ENCODE results near the gene SORCS2.

Gene SORCS2

DNA sequence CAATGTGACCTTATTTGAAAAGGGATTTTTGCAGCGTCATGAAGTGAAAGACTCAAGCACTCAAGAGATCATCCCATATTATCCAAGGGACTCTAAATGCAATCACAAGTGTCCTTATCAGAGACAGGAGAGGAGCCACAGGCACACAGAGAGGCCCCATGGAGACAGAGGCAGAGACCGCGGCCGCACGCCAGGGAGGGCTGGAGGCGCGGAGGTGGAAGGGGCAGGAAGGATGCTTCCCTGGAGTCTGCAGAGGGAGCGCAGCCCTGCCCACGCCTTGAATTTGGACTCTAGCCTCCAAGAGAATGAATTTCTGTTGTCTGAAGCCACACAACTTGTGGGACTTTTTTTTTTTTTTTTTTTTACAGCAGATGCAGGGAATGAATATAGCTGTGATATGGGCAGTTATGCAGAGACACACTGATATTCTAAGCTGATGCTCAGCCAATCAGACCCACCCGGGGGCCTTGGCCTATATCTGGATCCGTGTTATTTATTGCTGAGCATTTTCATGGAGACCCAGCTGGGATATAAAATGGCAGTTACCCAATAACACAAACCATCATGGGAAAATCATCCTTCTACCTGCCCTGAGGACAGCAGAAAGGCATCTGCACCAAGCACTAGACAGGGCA lies 487.2 kb downstream of the SORCS2 start:
- no peak overlapping the region for H2BK120ac ChIP-seq (ENCODE audit: insufficient read depth, low read length, poor library complexity)
- H2AK5ac ChIP-seq (ENCODE audit: low read length) = no peak overlapping the region
- H4K8ac ChIP-seq (ENCODE audit: low read depth, low read length) = no peak overlapping the region
- H2AFZ ChIP-seq (ENCODE audit: insufficient read depth, low read length, poor library complexity) = no peak overlapping the region
- H3K14ac ChIP-seq (ENCODE audit: low read length) = no peak overlapping the region
- H3K79me1 ChIP-seq (ENCODE audit: low read length) = no peaks in the 10 kb centered on the region
- H3K9ac ChIP-seq (ENCODE audit: low read length) = no peak overlapping the region
- H3K36me3 ChIP-seq (ENCODE audit: control insufficient read depth in 1 of 2, insufficient read depth in 2 of 2, low read length in 2 of 2) = no peaks in the 10 kb centered on the region
- no peak for DNase-seq
- no peak overlapping the region for H3K27ac ChIP-seq (ENCODE audit: low read depth, low read length)
- H2BK12ac ChIP-seq (ENCODE audit: low read length) = no peak overlapping the region
- WGBS (ENCODE audit: extremely low coverage, insufficient coverage, insufficient read length) = no CpG with 5 or more reads among the region's 11 CpGs
- no peaks in the 10 kb centered on the region for H3K4me1 ChIP-seq (ENCODE audit: control insufficient read depth in 1 of 2, insufficient read depth in 2 of 2, low read length in 2 of 2)
- H3K79me2 ChIP-seq (ENCODE audit: control insufficient read depth, insufficient read depth, low read length, poor library complexity) = no peaks in the 10 kb centered on the region
- no peak overlapping the region for H3K4me2 ChIP-seq (ENCODE audit: low read length)
- H4K12ac ChIP-seq (ENCODE audit: low read depth, low read length) = no peak overlapping the region
- no peak overlapping the region for H4K91ac ChIP-seq (ENCODE audit: low read depth, low read length)
- no peak overlapping the region for H3K18ac ChIP-seq (ENCODE audit: low read length)
- no peak overlapping the region for H2BK5ac ChIP-seq (ENCODE audit: low read depth, low read length, poor library complexity)
- H3K4me3 ChIP-seq (ENCODE audit: low read depth, low read length) = no peak overlapping the region
- H3K4ac ChIP-seq (ENCODE audit: low read depth, low read length) = no peak overlapping the region
- H3K27me3 ChIP-seq (ENCODE audit: insufficient read depth, low read length) = no peaks in the 10 kb centered on the region
- H3K23ac ChIP-seq (ENCODE audit: low read length) = no peak overlapping the region
- H3K9me3 ChIP-seq (ENCODE audit: insufficient read depth, low read depth, low read length) = peaks cover 15% of the 10 kb centered on the region

DNA sequence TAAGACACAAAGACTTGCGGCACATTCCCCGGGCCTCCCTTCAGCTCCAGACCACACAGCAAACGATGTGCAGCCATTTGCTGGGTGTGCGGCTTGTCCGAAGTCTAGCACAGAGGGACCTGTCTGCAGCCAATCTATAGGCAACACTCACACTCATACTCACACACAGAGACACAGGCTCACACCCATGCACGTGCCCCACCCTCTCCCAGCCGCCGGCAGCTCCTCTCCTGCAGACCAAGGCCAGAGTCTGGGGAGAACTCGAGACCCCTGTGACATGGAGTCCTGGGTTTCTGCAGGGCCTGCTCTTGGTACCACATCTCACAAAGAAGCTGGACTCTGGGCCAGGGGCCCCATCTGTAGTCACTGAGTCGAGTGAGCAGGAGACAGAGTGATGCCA lies 487.8 kb downstream of the SORCS2 start:
- Histone ChIP-seq H2BK5ac (ENCODE audit: low read depth, low read length, poor library complexity) (no peak overlapping the region), H3K27me3 (ENCODE audit: insufficient read depth, low read length) (no peaks in the 10 kb centered on the region), H2BK12ac (ENCODE audit: low read length) (no peak overlapping the region), H3K36me3 (ENCODE audit: control insufficient read depth in 1 of 2, insufficient read depth in 2 of 2, low read length in 2 of 2) (no peaks in the 10 kb centered on the region), H2AFZ (ENCODE audit: insufficient read depth, low read length, poor library complexity) (no peak overlapping the region), H3K9me3 (ENCODE audit: insufficient read depth, low read depth, low read length) (peaks cover 15% of the 10 kb centered on the region), H3K9ac (ENCODE audit: low read length) (no peak overlapping the region), H3K4me3 (ENCODE audit: low read depth, low read length) (no peak overlapping the region), H2BK120ac (ENCODE audit: insufficient read depth, low read length, poor library complexity) (no peak overlapping the region), H4K12ac (ENCODE audit: low read depth, low read length) (no peak overlapping the region), H3K23ac (ENCODE audit: low read length) (no peak overlapping the region), H3K27ac (ENCODE audit: low read depth, low read length) (no peak overlapping the region), H3K79me2 (ENCODE audit: control insufficient read depth, insufficient read depth, low read length, poor library complexity) (no peaks in the 10 kb centered on the region), H3K4me1 (ENCODE audit: control insufficient read depth in 1 of 2, insufficient read depth in 2 of 2, low read length in 2 of 2) (no peaks in the 10 kb centered on the region), H3K18ac (ENCODE audit: low read length) (no peak overlapping the region), H4K91ac (ENCODE audit: low read depth, low read length) (no peak overlapping the region), H3K79me1 (ENCODE audit: low read length) (no peaks in the 10 kb centered on the region), H3K14ac (ENCODE audit: low read length) (no peak overlapping the region), H3K4me2 (ENCODE audit: low read length) (no peak overlapping the region), H3K4ac (ENCODE audit: low read depth, low read length) (no peak overlapping the region), H4K8ac (ENCODE audit: low read depth, low read length) (no peak overlapping the region), H2AK5ac (ENCODE audit: low read length) (no peak overlapping the region)
- no CpG with 5 or more reads among the region's 10 CpGs for WGBS (ENCODE audit: extremely low coverage, insufficient coverage, insufficient read length)
- DNase-seq = no peak

DNA sequence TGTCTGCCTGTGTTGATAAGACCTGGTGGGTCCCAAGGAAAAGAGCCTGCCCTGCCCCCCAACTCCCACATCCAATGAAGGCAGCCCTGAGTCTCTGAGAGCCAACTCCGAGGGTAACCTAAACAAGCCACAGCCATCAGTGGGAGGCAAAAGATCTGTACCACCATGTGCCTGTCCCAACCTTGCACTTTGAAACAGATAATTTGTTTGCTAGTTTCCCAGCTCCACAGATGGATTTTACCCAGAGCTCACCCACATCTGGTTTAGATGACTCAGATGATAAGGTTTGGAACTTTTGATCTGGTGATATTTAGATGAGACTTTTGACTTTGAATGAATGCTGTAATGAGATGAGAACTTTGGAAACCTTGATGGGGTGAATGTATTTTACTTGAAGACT lies 488.4 kb downstream of the SORCS2 start:
- Histone ChIP-seq H2AFZ (ENCODE audit: insufficient read depth, low read length, poor library complexity) (no peak overlapping the region), H2BK12ac (ENCODE audit: low read length) (no peak overlapping the region), H4K8ac (ENCODE audit: low read depth, low read length) (no peak overlapping the region), H3K27me3 (ENCODE audit: insufficient read depth, low read length) (no peaks in the 10 kb centered on the region), H3K4me3 (ENCODE audit: low read depth, low read length) (no peak overlapping the region), H3K14ac (ENCODE audit: low read length) (no peak overlapping the region), H3K4me1 (ENCODE audit: control insufficient read depth in 1 of 2, insufficient read depth in 2 of 2, low read length in 2 of 2) (no peaks in the 10 kb centered on the region), H3K4me2 (ENCODE audit: low read length) (no peak overlapping the region), H2BK5ac (ENCODE audit: low read depth, low read length, poor library complexity) (no peak overlapping the region), H3K36me3 (ENCODE audit: control insufficient read depth in 1 of 2, insufficient read depth in 2 of 2, low read length in 2 of 2) (no peaks in the 10 kb centered on the region), H2BK120ac (ENCODE audit: insufficient read depth, low read length, poor library complexity) (no peak overlapping the region), H3K4ac (ENCODE audit: low read depth, low read length) (no peak overlapping the region), H2AK5ac (ENCODE audit: low read length) (no peak overlapping the region), H3K9ac (ENCODE audit: low read length) (no peak overlapping the region), H3K23ac (ENCODE audit: low read length) (no peak overlapping the region), H3K18ac (ENCODE audit: low read length) (no peak overlapping the region), H4K91ac (ENCODE audit: low read depth, low read length) (no peak overlapping the region), H3K79me2 (ENCODE audit: control insufficient read depth, insufficient read depth, low read length, poor library complexity) (no peaks in the 10 kb centered on the region), H3K9me3 (ENCODE audit: insufficient read depth, low read depth, low read length) (peaks cover 15% of the 10 kb centered on the region), H4K12ac (ENCODE audit: low read depth, low read length) (no peak overlapping the region), H3K27ac (ENCODE audit: low read depth, low read length) (no peak overlapping the region), H3K79me1 (ENCODE audit: low read length) (no peaks in the 10 kb centered on the region)
- WGBS (ENCODE audit: extremely low coverage, insufficient coverage, insufficient read length) = no CpG with 5 or more reads among the region's 1 CpG
- DNase-seq = no peak

DNA sequence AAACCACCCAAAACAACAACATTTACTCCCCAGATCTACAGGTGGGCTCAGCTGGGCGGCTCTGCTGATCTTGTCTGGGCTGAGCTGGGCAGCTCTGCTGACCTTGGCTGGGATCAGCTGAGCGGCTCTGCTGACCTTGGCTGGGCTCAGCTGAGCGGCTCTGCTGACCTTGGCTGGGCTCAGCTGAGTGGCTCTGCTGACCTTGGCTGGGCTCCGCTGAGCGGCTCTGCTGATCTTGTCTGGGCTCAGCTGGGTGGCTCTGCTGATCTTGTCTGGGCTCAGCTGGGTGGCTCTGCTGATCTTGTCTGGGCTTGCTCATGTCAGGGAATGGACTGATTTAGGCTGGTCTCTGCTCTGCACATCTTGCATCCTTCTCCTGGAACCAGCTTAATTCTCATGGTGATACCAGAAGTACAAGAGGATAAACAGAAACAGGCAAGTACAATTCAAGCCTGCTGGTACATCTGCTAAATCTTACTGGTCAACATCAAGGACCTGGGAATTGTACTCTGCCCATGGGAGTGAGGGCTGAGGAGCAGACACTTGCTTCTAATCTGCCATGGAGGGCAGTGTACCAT lies 490.9 kb downstream of the SORCS2 start:
- H2BK5ac ChIP-seq (ENCODE audit: low read depth, low read length, poor library complexity) = no peak overlapping the region
- H3K18ac ChIP-seq (ENCODE audit: low read length) = no peak overlapping the region
- H4K8ac ChIP-seq (ENCODE audit: low read depth, low read length) = no peak overlapping the region
- no peak overlapping the region for H2BK12ac ChIP-seq (ENCODE audit: low read length)
- no peaks in the 10 kb centered on the region for H3K27me3 ChIP-seq (ENCODE audit: insufficient read depth, low read length)
- no peaks in the 10 kb centered on the region for H3K36me3 ChIP-seq (ENCODE audit: control insufficient read depth in 1 of 2, insufficient read depth in 2 of 2, low read length in 2 of 2)
- no peak overlapping the region for H4K91ac ChIP-seq (ENCODE audit: low read depth, low read length)
- H3K4me3 ChIP-seq (ENCODE audit: low read depth, low read length) = no peak overlapping the region
- no peak overlapping the region for H3K9ac ChIP-seq (ENCODE audit: low read length)
- peaks cover 15% of the 10 kb centered on the region for H3K9me3 ChIP-seq (ENCODE audit: insufficient read depth, low read depth, low read length)
- H3K14ac ChIP-seq (ENCODE audit: low read length) = no peak overlapping the region
- no peak overlapping the region for H2AFZ ChIP-seq (ENCODE audit: insufficient read depth, low read length, poor library complexity)
- no peak overlapping the region for H2BK120ac ChIP-seq (ENCODE audit: insufficient read depth, low read length, poor library complexity)
- no peak for DNase-seq
- no peak overlapping the region for H3K23ac ChIP-seq (ENCODE audit: low read length)
- H3K4ac ChIP-seq (ENCODE audit: low read depth, low read length) = no peak overlapping the region
- H3K79me1 ChIP-seq (ENCODE audit: low read length) = no peaks in the 10 kb centered on the region
- no peaks in the 10 kb centered on the region for H3K79me2 ChIP-seq (ENCODE audit: control insufficient read depth, insufficient read depth, low read length, poor library complexity)
- no peak overlapping the region for H4K12ac ChIP-seq (ENCODE audit: low read depth, low read length)
- H2AK5ac ChIP-seq (ENCODE audit: low read length) = no peak overlapping the region
- WGBS (ENCODE audit: extremely low coverage, insufficient coverage, insufficient read length) = no CpG with 5 or more reads among the region's 5 CpGs
- no peak overlapping the region for H3K4me2 ChIP-seq (ENCODE audit: low read length)
- no peak overlapping the region for H3K27ac ChIP-seq (ENCODE audit: low read depth, low read length)
- H3K4me1 ChIP-seq (ENCODE audit: control insufficient read depth in 1 of 2, insufficient read depth in 2 of 2, low read length in 2 of 2) = no peaks in the 10 kb centered on the region

All from trophoblast cell (in vitro differentiated cells and primary cell).